ENCODE measurements around the gene CABYR.

CABYR gene

DNA sequence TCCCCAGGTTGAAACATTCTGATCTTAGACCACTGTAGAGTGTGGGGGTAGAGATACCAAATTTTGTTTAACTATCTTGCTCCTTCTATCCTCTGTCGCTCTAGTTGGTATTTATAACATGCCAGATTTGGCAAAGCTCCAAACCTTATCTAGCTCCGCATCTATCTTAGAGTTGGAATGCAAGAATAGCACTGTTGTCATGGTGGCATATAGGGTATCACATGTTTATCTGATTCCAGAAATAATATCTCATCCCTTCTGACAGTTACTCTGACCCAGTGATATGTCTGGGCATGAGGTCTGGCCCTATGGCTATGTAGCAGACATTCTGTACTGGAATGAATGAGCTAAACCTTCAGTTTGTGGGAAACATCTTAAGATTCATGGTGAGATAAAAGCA is 51.7 kb downstream of the CABYR start:
- DNase-seq (ENCODE audit: low read depth in 1 of 2, low spot score in 1 of 2), result no peak
- H3K27ac ChIP-seq (replicated peaks), result no peak overlapping the region
- no peak overlapping the region for H3K4me3 ChIP-seq (replicated peaks; ENCODE audit: insufficient read depth, low read length)
- no peak for TF ChIP-seq REST (IDR thresholded peaks at IDR 0.05; ENCODE audit: insufficient replicate concordance, low read depth)
- TF ChIP-seq SPI1 (IDR thresholded peaks at IDR 0.05; ENCODE audit: borderline replicate concordance, low read depth), result no peak
- TF ChIP-seq GABPA (IDR thresholded peaks at IDR 0.05; ENCODE audit: low read depth), result no peak
- TF ChIP-seq POLR2AphosphoS5 (IDR thresholded peaks at IDR 0.05; ENCODE audit: low read depth), result no peak
- H3K27me3 ChIP-seq (ENCODE audit: insufficient read depth, poor library complexity, severe bottlenecking), result no peaks in the 10 kb centered on the region

DNA sequence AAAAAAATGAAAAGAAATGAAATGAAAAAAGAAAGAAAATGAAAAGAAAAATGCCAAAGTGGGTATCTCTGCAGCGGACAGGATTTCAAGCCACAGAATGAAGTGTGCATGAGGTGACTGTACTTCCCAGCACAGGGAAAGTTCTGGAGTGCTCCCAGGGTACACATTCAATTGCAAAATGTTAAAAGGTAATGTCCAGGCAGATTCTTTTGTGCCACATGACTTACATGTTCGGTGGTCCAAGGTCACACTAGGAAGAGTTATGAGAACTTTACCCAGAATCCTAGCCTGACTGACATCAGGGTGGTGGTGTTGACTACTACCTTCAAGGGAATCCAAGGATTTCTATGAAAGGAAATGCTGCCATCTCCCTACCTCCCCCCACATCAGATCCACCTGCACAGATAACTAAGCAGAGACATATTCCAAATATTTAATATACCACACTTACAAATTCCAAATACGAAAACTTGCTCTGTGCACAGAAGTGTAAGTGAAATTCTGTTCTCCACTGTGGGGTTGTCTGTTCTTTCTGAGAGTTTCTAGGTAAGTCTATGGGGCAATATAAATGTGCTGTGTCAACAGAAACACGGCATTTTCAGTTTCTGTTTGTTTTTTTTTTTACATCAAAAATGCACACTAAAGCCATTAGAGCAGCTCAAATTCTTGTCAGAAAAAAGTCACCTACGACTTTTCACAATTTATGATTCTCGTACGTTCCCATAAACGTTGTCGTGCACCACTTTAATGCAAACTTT is 56.6 kb downstream of the CABYR start:
- Histone ChIP-seq H3K4me3 (replicated peaks; ENCODE audit: insufficient read depth, low read length) (no peak overlapping the region), H3K27me3 (ENCODE audit: insufficient read depth, poor library complexity, severe bottlenecking) (no peaks in the 10 kb centered on the region), H3K27ac (replicated peaks) (no peak overlapping the region)
- TF ChIP-seq SPI1 (IDR thresholded peaks at IDR 0.05; ENCODE audit: borderline replicate concordance, low read depth) (no peak), REST (IDR thresholded peaks at IDR 0.05; ENCODE audit: insufficient replicate concordance, low read depth) (no peak), GABPA (IDR thresholded peaks at IDR 0.05; ENCODE audit: low read depth) (no peak), POLR2AphosphoS5 (IDR thresholded peaks at IDR 0.05; ENCODE audit: low read depth) (no peak), CTCF (IDR thresholded peaks at IDR 0.05; ENCODE audit: insufficient read depth, low read length) (no peak)
- DNase-seq (ENCODE audit: low read depth in 1 of 2, low spot score in 1 of 2), result no peak

- Histone ChIP-seq H3K27me3 (ENCODE audit: insufficient read depth, poor library complexity, severe bottlenecking) (no peaks in the 10 kb centered on the region), H3K27ac (replicated peaks) (no peak overlapping the region), H3K4me3 (replicated peaks; ENCODE audit: insufficient read depth, low read length) (no peak overlapping the region)
- TF ChIP-seq POLR2AphosphoS5 (IDR thresholded peaks at IDR 0.05; ENCODE audit: low read depth), result no peak
- no peak for TF ChIP-seq REST (IDR thresholded peaks at IDR 0.05; ENCODE audit: insufficient replicate concordance, low read depth)
- TF ChIP-seq CTCF (IDR thresholded peaks at IDR 0.05; ENCODE audit: insufficient read depth, low read length), result no peak
- TF ChIP-seq GABPA (IDR thresholded peaks at IDR 0.05; ENCODE audit: low read depth), result no peak
- no peak for TF ChIP-seq SPI1 (IDR thresholded peaks at IDR 0.05; ENCODE audit: borderline replicate concordance, low read depth)
- no peak for DNase-seq (ENCODE audit: low read depth in 1 of 2, low spot score in 1 of 2)
Observed at GRCh38 chr18:24196764-24197163, 57.9 kb downstream of the CABYR start.

Measured in HL-60 (cell line).